PFSK-1 (cell line): ENCODE results near the gene SHANK2.

ENCODE experiments used
- FOXP2 ChIP-seq: optimal IDR thresholded peaks from 2 replicates; pipeline ENCODE3; 2011; ENCODE audit warnings: borderline replicate concordance, control low read depth, inconsistent platforms; ENCODE audit not compliant: insufficient read depth; ENCODE audit errors: extremely low read length, extremely low read depth
- POLR2AphosphoS5 ChIP-seq: IDR thresholded peaks from 2 replicates; pipeline ENCODE4 v1.6.1; 2012; ENCODE audit warnings: low read depth, mild to moderate bottlenecking, control low read depth, low read length, moderate library complexity
- SIN3A ChIP-seq: IDR thresholded peaks from 2 replicates; pipeline ENCODE4 v1.6.1; 2012; ENCODE audit warnings: mild to moderate bottlenecking, low read length, moderate library complexity, borderline replicate concordance; ENCODE audit not compliant: insufficient read depth
- TAF1 ChIP-seq: IDR thresholded peaks from 2 replicates; pipeline ENCODE4 v1.6.1; 2012; ENCODE audit warnings: low read length, control low read depth, borderline replicate concordance; ENCODE audit not compliant: insufficient read depth
- TF ChIP-seq, protein P1 (sequence below), 2 experiments: IDR thresholded peaks; 2 replicates each; pipeline versions ENCODE4 v1.6.1 to v1.8.0; 2011 to 2012; ENCODE audit warnings: low read depth in 2 of 2, low read length in 2 of 2, control low read depth in 1 of 2, inconsistent platforms in 1 of 2, mild to moderate bottlenecking in 1 of 2, moderate library complexity in 1 of 2; ENCODE audit not compliant: insufficient read depth in 1 of 2

Gene SHANK2

GRCh38 chr11:71268706-71269321 is 16.4 kb upstream of the SHANK2 start:
- TF ChIP-seq TAF1 (no peak), SIN3A (no peak), POLR2AphosphoS5 (no peak), FOXP2 (no peak)
- TF ChIP-seq, protein P1, sequence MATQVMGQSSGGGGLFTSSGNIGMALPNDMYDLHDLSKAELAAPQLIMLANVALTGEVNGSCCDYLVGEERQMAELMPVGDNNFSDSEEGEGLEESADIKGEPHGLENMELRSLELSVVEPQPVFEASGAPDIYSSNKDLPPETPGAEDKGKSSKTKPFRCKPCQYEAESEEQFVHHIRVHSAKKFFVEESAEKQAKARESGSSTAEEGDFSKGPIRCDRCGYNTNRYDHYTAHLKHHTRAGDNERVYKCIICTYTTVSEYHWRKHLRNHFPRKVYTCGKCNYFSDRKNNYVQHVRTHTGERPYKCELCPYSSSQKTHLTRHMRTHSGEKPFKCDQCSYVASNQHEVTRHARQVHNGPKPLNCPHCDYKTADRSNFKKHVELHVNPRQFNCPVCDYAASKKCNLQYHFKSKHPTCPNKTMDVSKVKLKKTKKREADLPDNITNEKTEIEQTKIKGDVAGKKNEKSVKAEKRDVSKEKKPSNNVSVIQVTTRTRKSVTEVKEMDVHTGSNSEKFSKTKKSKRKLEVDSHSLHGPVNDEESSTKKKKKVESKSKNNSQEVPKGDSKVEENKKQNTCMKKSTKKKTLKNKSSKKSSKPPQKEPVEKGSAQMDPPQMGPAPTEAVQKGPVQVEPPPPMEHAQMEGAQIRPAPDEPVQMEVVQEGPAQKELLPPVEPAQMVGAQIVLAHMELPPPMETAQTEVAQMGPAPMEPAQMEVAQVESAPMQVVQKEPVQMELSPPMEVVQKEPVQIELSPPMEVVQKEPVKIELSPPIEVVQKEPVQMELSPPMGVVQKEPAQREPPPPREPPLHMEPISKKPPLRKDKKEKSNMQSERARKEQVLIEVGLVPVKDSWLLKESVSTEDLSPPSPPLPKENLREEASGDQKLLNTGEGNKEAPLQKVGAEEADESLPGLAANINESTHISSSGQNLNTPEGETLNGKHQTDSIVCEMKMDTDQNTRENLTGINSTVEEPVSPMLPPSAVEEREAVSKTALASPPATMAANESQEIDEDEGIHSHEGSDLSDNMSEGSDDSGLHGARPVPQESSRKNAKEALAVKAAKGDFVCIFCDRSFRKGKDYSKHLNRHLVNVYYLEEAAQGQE (IDR thresholded peaks at IDR 0.05; ENCODE audit: insufficient read depth in 1 of 2, low read depth in 2 of 2, low read length in 2 of 2) = no peak

DNA sequence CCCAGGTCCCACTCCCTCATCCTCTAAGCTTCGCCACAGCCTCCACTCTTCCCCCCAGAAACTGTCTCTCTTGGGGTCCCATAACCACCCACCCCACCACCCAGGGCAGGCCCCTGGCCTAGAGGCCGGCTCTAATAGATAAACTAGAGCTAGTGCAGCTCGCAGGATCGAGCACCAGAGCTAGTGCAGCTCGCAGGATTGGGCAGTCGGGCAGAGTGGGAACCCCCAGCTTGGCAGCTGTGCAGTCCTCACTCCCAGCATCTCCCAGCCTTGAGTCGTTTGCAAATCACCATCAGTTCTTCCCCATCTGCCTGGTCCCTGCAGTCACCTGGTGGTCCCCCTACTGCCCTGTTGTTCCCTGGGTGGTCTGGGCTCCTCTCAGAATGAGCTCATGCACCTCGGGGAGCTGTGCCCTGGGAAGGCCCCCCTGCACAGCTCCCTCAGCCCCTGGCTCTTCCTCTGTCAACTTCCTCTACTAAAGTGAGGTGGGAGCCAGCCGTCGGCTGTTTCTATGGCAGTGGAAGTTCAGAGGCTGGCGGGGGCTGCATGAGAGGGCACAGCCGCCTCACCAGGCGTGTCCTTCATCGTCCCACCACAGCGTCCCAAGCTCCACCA is 15.5 kb upstream of the SHANK2 start:
- TF ChIP-seq SIN3A = no peak
- no peak for TF ChIP-seq TAF1
- no peak for TF ChIP-seq FOXP2
- TF ChIP-seq, protein P1 (IDR thresholded peaks at IDR 0.05; ENCODE audit: insufficient read depth in 1 of 2, low read depth in 2 of 2, low read length in 2 of 2) = no peak
- TF ChIP-seq POLR2AphosphoS5 = no peak

DNA sequence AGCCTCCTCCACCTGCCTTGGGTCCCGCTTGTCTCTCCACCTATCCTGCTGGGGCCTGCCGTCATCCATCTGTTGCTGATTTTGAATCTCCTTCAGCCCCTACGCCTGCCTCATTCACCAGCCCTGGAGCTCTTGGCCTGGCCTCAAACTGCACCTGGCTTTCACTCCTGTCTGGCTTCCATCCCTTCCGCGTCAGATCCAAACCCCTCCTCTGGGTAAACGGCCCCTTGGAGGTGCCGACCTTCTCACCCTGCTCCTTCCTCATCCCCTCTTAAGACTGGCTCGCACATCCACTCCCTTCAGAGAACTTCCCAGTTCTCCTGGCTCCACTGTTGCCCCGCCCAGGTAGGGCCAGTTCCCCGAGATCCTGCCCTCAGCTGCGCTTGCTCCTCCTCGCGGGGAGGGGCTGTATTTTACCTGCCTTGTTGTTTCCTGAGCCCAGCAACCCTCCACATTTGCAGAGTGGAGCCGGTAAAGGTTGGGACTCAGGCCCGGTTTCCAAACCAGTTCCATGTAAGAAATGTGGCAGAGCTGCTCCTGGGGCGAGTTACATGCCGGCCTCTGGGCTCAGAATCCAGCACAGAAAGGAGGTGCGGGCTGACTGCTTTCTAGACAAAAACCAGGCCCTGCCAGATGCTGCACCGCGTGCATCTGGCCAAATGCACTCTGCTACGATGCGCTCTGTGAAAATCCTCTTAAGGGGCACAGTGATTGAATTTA is 13.9 kb upstream of the SHANK2 start:
- TF ChIP-seq SIN3A (no peak), FOXP2 (no peak), POLR2AphosphoS5 (no peak), TAF1 (no peak)
- TF ChIP-seq, protein P1 (IDR thresholded peaks at IDR 0.05; ENCODE audit: insufficient read depth in 1 of 2, low read depth in 2 of 2, low read length in 2 of 2) = no peak

DNA sequence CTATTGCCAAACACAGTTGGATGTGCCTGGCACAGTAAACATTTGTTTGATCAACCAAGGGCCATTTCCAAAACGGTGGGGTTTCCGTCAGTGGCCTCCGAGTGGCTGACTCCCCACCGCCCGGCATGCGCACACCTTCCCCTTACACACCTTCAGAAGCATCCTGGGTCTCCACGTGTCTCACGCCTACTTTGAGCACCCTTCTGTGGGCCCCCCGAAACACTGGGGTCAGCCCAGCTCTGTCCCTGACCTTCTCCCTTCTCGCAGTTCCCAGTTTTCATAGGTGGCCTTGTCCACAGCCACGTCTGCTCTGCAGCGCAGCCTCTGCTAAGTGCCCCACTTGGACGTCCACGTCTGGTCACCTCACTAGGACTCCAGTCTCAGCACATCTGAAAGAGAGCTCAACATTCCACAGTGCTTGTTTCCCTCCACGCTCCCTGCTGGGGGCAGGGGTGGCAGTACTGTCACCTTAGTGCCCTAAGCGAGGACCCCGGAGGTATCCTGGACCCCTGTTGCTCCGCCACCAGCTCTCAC is 13.2 kb upstream of the SHANK2 start:
- TF ChIP-seq SIN3A (no peak), TAF1 (no peak), FOXP2 (no peak)

- TF ChIP-seq POLR2AphosphoS5 (no peak), FOXP2 (no peak), SIN3A (no peak), TAF1 (no peak)
- TF ChIP-seq, protein P1 (IDR thresholded peaks at IDR 0.05; ENCODE audit: insufficient read depth in 1 of 2, low read depth in 2 of 2, low read length in 2 of 2) = no peak
Measured at GRCh38 chr11:71263386-71263785, 11.0 kb upstream of the SHANK2 start.
